ENCODE measurements around the gene RBM10.

The RBM10 gene

DNA sequence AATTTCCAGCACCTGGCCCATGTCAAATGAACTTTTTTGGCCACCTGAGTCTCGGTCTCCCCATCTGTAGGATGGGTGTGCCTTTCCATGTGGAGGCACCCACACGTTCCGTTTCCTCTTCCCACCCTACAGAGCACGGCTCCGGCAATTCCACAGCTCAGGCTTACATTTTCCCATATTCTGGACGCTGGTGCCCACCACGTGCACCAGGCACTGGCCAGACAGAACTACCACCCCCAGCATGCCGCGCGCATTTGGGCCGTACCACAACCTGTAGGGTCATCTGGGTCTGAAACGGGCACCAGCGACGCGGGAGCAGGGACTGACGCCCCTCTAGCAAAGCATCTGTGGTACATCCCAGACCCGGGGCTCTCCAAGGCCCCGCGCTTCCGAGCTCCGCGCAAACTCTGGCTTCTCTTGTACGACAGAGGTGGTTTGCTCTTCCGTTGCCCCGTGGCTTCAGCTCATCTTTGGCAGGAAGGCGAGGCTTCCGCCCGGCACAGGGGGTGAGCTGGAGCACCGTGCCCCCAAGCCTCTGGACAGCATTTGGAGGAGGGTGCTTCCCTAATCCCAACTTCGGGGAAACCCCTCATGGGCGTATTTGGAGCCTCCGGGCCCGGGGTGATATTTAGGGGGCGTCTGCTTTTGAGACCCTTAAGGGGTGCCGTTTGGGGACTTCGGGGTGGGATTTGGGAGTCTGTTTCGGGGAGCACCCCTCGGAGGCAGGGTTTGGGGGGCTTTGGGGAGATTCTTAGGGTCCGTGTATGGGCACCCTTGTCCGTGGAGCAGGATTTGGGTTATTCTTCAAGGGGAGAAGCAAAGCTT, 45.6 kb downstream of the RBM10 start:
- Histone ChIP-seq H3K9me3 (ENCODE audit: control insufficient read depth, insufficient read depth, low read length) (no peaks in the 10 kb centered on the region), H3K27ac (ENCODE audit: low read depth, low read length) (peak overlapping the region; percentile 96)
- no peak for TF ChIP-seq EZH2phosphoT487 (IDR thresholded peaks at IDR 0.05; ENCODE audit: borderline replicate concordance, low read length)
- no peak for TF ChIP-seq CTCF (IDR thresholded peaks at IDR 0.05; ENCODE audit: low read depth, low read length, poor library complexity, severe bottlenecking)

DNA sequence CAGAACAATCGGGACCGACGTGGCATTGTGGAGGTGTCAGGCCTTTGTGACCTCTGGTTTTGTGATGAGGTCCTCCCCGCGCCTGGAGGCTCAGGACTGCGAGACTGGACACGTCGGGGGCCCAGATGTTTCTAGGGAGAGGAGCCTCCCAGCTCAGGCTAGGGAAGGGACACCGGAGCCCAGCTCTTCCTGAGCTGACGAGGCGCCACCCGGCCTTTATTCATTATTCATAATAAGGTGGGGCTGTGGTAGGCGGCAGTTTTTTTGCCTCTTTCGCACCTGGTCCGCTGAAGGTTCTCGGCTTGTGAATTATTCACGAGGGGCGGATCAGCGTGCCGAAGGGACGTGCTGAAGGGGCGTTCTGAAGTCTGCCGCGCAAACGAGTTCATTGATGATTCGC, 46.3 kb downstream of the RBM10 start:
- peak overlapping the region; percentile 92 for H3K4me2 ChIP-seq (ENCODE audit: low read length)
- H3K27me3 ChIP-seq (ENCODE audit: control insufficient read depth, low read length): no peaks in the 10 kb centered on the region
- H3K9me2 ChIP-seq (replicated peaks; ENCODE audit: control insufficient read depth, low read length): no peaks in the 10 kb centered on the region
- no peaks in the 10 kb centered on the region for H3K9me3 ChIP-seq (ENCODE audit: control insufficient read depth, insufficient read depth, low read length)
- peaks cover 3% of the 10 kb centered on the region; the same call in 1 of the 2 replicates for H4K20me1 ChIP-seq (ENCODE audit: control insufficient read depth, insufficient read depth, low read depth, low read length)
- H3K36me3 ChIP-seq (ENCODE audit: control insufficient read depth, low read length): peaks cover 38% of the 10 kb centered on the region
- peak overlapping the region; percentile 96 for H3K27ac ChIP-seq (ENCODE audit: low read depth, low read length)
- TF ChIP-seq CTCF (IDR thresholded peaks at IDR 0.05; ENCODE audit: low read depth, low read length, poor library complexity, severe bottlenecking): no peak
- TF ChIP-seq EZH2phosphoT487 (IDR thresholded peaks at IDR 0.05; ENCODE audit: borderline replicate concordance, low read length): no peak
- peaks cover 40% of the 10 kb centered on the region for H3K79me2 ChIP-seq (ENCODE audit: control insufficient read depth, low read length)
- H3K4me1 ChIP-seq (ENCODE audit: control insufficient read depth, low read length): peaks cover 38% of the 10 kb centered on the region
- H3F3A ChIP-seq (ENCODE audit: control insufficient read depth, insufficient read depth): peaks cover 20% of the 10 kb centered on the region
- peak overlapping the region; percentile 81 for H3K4me3 ChIP-seq (ENCODE audit: low read length)

More for the DNA sequence above, 45.6 kb downstream of the RBM10 start:
- peaks cover 20% of the 10 kb centered on the region for H3F3A ChIP-seq (ENCODE audit: control insufficient read depth, insufficient read depth)
- peaks cover 38% of the 10 kb centered on the region for H3K36me3 ChIP-seq (ENCODE audit: control insufficient read depth, low read length)
- peak overlapping the region; percentile 92 for H3K4me2 ChIP-seq (ENCODE audit: low read length)
- no peaks in the 10 kb centered on the region for H3K9me2 ChIP-seq (replicated peaks; ENCODE audit: control insufficient read depth, low read length)
- H4K20me1 ChIP-seq (ENCODE audit: control insufficient read depth, insufficient read depth, low read depth, low read length): no peaks in the 10 kb centered on the region
- H3K4me1 ChIP-seq (ENCODE audit: control insufficient read depth, low read length): peaks cover 31% of the 10 kb centered on the region
- H3K27me3 ChIP-seq (ENCODE audit: control insufficient read depth, low read length): no peaks in the 10 kb centered on the region
- H3K4me3 ChIP-seq (ENCODE audit: low read length): peak overlapping the region; percentile 81
- H3K79me2 ChIP-seq (ENCODE audit: control insufficient read depth, low read length): peaks cover 33% of the 10 kb centered on the region

DNA sequence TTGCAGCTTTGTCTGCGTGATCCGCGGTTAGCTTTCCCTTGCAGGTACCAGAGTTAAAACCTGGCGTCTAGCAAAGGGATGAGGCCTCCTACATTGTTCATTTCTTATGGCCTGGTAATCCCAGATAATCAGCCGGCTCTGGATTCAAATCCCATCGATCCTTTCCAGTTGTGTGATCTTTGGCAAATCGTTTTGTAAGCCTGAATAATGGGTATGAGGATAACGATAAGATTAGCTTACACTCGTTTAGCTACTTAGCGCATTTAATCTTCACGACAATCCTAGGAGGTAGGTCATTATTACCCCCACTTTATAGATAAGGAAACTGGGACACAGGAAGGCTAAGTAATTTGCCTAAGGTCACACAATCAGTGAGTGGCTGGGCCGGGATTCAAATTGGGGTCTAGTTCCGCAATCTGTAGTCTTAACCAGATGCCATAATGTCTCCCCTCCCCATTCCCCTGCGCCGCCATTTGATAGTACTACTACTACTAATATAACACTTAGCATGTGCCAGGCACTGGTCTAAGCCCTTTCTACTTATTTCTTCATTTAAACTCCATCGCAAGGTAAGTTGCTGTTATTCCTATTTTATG, 46.9 kb downstream of the RBM10 start:
- Histone ChIP-seq H3K36me3 (ENCODE audit: control insufficient read depth, low read length) (peaks cover 42% of the 10 kb centered on the region), H3K4me3 (ENCODE audit: low read length) (peak overlapping the region; percentile 81), H3K9me3 (ENCODE audit: control insufficient read depth, insufficient read depth, low read length) (no peaks in the 10 kb centered on the region), H3F3A (ENCODE audit: control insufficient read depth, insufficient read depth) (peaks cover 20% of the 10 kb centered on the region), H3K4me2 (ENCODE audit: low read length) (peak overlapping the region; percentile 92), H4K20me1 (ENCODE audit: control insufficient read depth, insufficient read depth, low read depth, low read length) (peaks cover 4% of the 10 kb centered on the region; the same call in 1 of the 2 replicates), H3K27me3 (ENCODE audit: control insufficient read depth, low read length) (no peaks in the 10 kb centered on the region), H3K27ac (ENCODE audit: low read depth, low read length) (peak overlapping the region; percentile 96), H3K4me1 (ENCODE audit: control insufficient read depth, low read length) (peaks cover 40% of the 10 kb centered on the region), H3K9me2 (replicated peaks; ENCODE audit: control insufficient read depth, low read length) (no peaks in the 10 kb centered on the region), H3K79me2 (ENCODE audit: control insufficient read depth, low read length) (peaks cover 45% of the 10 kb centered on the region)
- TF ChIP-seq EZH2phosphoT487 (IDR thresholded peaks at IDR 0.05; ENCODE audit: borderline replicate concordance, low read length) (no peak), CTCF (IDR thresholded peaks at IDR 0.05; ENCODE audit: low read depth, low read length, poor library complexity, severe bottlenecking) (no peak)
